H1 (cell line): ENCODE results near the gene LLGL2. TPM values are rescaled to one million over a fixed set of nuclear protein-coding genes. Genes with fewer than 3 reads are reported as not detected.

Experiments
- BACH1 ChIP-seq: IDR thresholded peaks from 2 replicates; pipeline ENCODE4 v1.6.1; 2012; ENCODE audit warnings: low read length, improper control_type of control experiment
- CHD7 ChIP-seq: fragments of 300-600 bp; sonication (generic); IDR thresholded peaks from 2 replicates; pipeline ENCODE4 v1.7.1; 2012; ENCODE audit warnings: low read length, moderate library complexity, mild to moderate bottlenecking, inconsistent platforms; ENCODE audit not compliant: insufficient replicate concordance
- EGR1 ChIP-seq: IDR thresholded peaks from 2 replicates; pipeline ENCODE4 v1.6.1; 2011; ENCODE audit warnings: low read depth, low read length, borderline replicate concordance
- EZH2 ChIP-seq: fragments of 200-600 bp; sonication (generic); IDR thresholded peaks from 2 replicates; pipeline ENCODE4 v1.7.1; 2012; ENCODE audit warnings: low read depth, mild to moderate bottlenecking, moderate library complexity, low read length, inconsistent platforms; ENCODE audit not compliant: severe bottlenecking
- MAFK ChIP-seq: IDR thresholded peaks from 2 replicates; pipeline ENCODE4 v1.6.1; 2012; ENCODE audit warnings: low read depth, mild to moderate bottlenecking, improper control_type of control experiment, low read length
- NANOG ChIP-seq: IDR thresholded peaks from 2 replicates; pipeline ENCODE4 v1.6.1; 2011; ENCODE audit warnings: low read length, low read depth, mild to moderate bottlenecking, inconsistent platforms; ENCODE audit not compliant: insufficient read depth, poor library complexity, severe bottlenecking
- PHF8 ChIP-seq: fragments of 200-600 bp; sonication (generic); conservative IDR thresholded peaks from 2 replicates; pipeline ENCODE4 v1.7.1; 2012; ENCODE audit warnings: low read depth, mild to moderate bottlenecking, inconsistent platforms, low read length, moderate library complexity
- RBBP5 ChIP-seq: IDR thresholded peaks from 2 replicates; pipeline ENCODE4 v1.7.1; 2012; ENCODE audit warnings: low read depth, mild to moderate bottlenecking, inconsistent platforms, low read length, moderate library complexity, borderline replicate concordance
- RFX5 ChIP-seq: IDR thresholded peaks from 2 replicates; pipeline ENCODE4 v1.6.1; 2011; ENCODE audit warnings: low read depth, low read length, improper control_type of control experiment, borderline replicate concordance
- SP2 ChIP-seq: IDR thresholded peaks from 2 replicates; pipeline ENCODE4 v1.6.1; 2012; ENCODE audit warnings: mild to moderate bottlenecking, low read length, inconsistent platforms
- polyA plus RNA-seq, 7 experiments: library from polyadenylated mRNA; depleted of rRNA in 3 of 7; stranded (reverse) in 5 of 7; unstranded in 2 of 7; fragments of >200 nt in 5 of 7; fragments of 200-250 nt in 2 of 7; gene quantifications; 1 replicate in 5 of 7; 2 replicates in 1 of 7; 4 replicates in 1 of 7; pipeline versions ENCODE4 v1.2.1 to v1.2.3, GENCODE V29; 2011 to 2013; ENCODE audit warnings: missing spikeins in 2 of 7, mixed read lengths in 2 of 7
- total RNA-seq: library from RNA; stranded (reverse); fragmentation: NEBNext Ultra II Directional; extraction: Animal tissue kit (Norgen Biotek cat#: 25700); gene quantifications from 2 replicates; pipeline ENCODE4 v1.2.1, GENCODE V29; 2021

LLGL2 gene
- total and polyA plus RNA-seq, 2 of the 8 experiments (the other 6 are each of a cell fraction or from before 2014, with no cell fraction given): 64.5 to 77.1 TPM

GRCh38 chr17:75501378-75502071, 24.0 kb upstream of the LLGL2 start (continued):
- no peak for TF ChIP-seq CHD7
- no peak for TF ChIP-seq EZH2
- TF ChIP-seq BACH1: no peak
- TF ChIP-seq RFX5: no peak
- no peak for TF ChIP-seq SP2
- TF ChIP-seq RBBP5: no peak
- TF ChIP-seq NANOG: no peak
- TF ChIP-seq MAFK: no peak
- no peak for TF ChIP-seq EGR1
- TF ChIP-seq PHF8: no peak
